ENCODE results near the gene MICB. TPM values are rescaled to one million over a fixed set of nuclear protein-coding genes. Genes with fewer than 3 reads are reported as not detected.
"Not testable (repeated sequence)": the region's sequence is repeated elsewhere in the genome, so short reads cannot be mapped to it uniquely, and the experiment has no call there.

MICB gene
- total RNA-seq, 1 donor from 2014 or later: 13.0 TPM

GRCh38 chr6:31490115-31490873 lies 7.7 kb upstream of the MICB start:
- TF ChIP-seq CTCF (conservative IDR thresholded peaks at IDR 0.05; ENCODE audit: low read depth, low read length): no peak
- no peak overlapping the region for H3K4me3 ChIP-seq (ENCODE audit: low read depth, low read length)
- no peak for DNase-seq (ENCODE audit: low read depth)

GRCh38 chr6:31493550-31493874 lies 4.4 kb upstream of the MICB start:
- H3K4me3 ChIP-seq (ENCODE audit: low read depth, low read length): peak overlapping the region; percentile 63
- not testable (repeated sequence) for DNase-seq (ENCODE audit: low read depth)

- no peak for DNase-seq (ENCODE audit: low read depth)
- TF ChIP-seq CTCF (conservative IDR thresholded peaks at IDR 0.05; ENCODE audit: low read depth, low read length): peak; percentile 75
- H3K4me3 ChIP-seq (ENCODE audit: low read depth, low read length): peak overlapping the region; percentile 63
These were observed 3.9 kb upstream of the MICB start for GRCh38 chr6:31493875-31494694.

GRCh38 chr6:31495580-31495979 lies 2.4 kb upstream of the MICB start:
- DNase-seq (ENCODE audit: low read depth): no peak

GRCh38 chr6:31496826-31497225 lies 1.1 kb upstream of the MICB start:
- DNase-seq (ENCODE audit: low read depth); H3K4me3 ChIP-seq (ENCODE audit: low read depth, low read length): not testable (repeated sequence)

More at GRCh38 chr6:31495580-31495979, 2.4 kb upstream of the MICB start:
- peak overlapping the region; percentile 63 for H3K4me3 ChIP-seq (ENCODE audit: low read depth, low read length)
- no peak for TF ChIP-seq CTCF (conservative IDR thresholded peaks at IDR 0.05; ENCODE audit: low read depth, low read length)

- TF ChIP-seq CTCF (conservative IDR thresholded peaks at IDR 0.05; ENCODE audit: low read depth, low read length): no peak
- peak overlapping the region; percentile 48 for H3K4me3 ChIP-seq (ENCODE audit: low read depth, low read length)
- no peak for DNase-seq (ENCODE audit: low read depth)
These were observed 803 bp downstream of the MICB start for GRCh38 chr6:31498748-31499147.

GRCh38 chr6:31499648-31500047 lies 1.7 kb downstream of the MICB start:
- H3K4me3 ChIP-seq (ENCODE audit: low read depth, low read length); DNase-seq (ENCODE audit: low read depth): not testable (repeated sequence)

GRCh38 chr6:31502586-31502985 lies 4.6 kb downstream of the MICB start:
- DNase-seq (ENCODE audit: low read depth): no peak
- H3K4me3 ChIP-seq (ENCODE audit: low read depth, low read length): no peak overlapping the region
- TF ChIP-seq CTCF (conservative IDR thresholded peaks at IDR 0.05; ENCODE audit: low read depth, low read length): no peak

- DNase-seq (ENCODE audit: low read depth); H3K4me3 ChIP-seq (ENCODE audit: low read depth, low read length): not testable (repeated sequence)
These were observed 11.1 kb downstream of the MICB start for GRCh38 chr6:31509036-31509435.
